Caco-2 (cell line): ENCODE measurements around the gene GRIA4. TPM values are rescaled to one million over a fixed set of nuclear protein-coding genes. Genes with fewer than 3 reads are reported as not detected.

Source experiments
- BruUV-seq: library from RNA; stranded (reverse); fragments of 400-500 nt; replicated peaks from 2 replicates; lab custom pipeline; 2021; lab: Mats Ljungman, UMichigan
- CTCF ChIA-PET: fragments of 300-600 bp; sonication (Branson Sonifier 250); formaldehyde crosslinking; loops from one replicate; lab custom pipeline; 2022; ENCODE audit warnings: antibody characterized with exemption; lab: Charles Lee
- POLR2A ChIA-PET: fragments of 300-600 bp; sonication (Branson Sonifier 250); formaldehyde crosslinking; loops from one replicate; lab custom pipeline; 2022; ENCODE audit warnings: antibody characterized with exemption; lab: Charles Lee
- DNase-seq, 2 experiments: peaks; one replicate each; pipeline versions ENCODE4 v3.0.0 to v3.0.0-alpha.2; 2020 to 2022
- H3K27me3 ChIP-seq: replicated peaks from 2 replicates; pipeline ENCODE4 v1.6.0; 2011; ENCODE audit warnings: low read length; ENCODE audit not compliant: control insufficient read depth, insufficient read depth
- H3K36me3 ChIP-seq: 2 replicates; pipeline ENCODE4 v1.5.1; 2011; ENCODE audit warnings: low read length; ENCODE audit not compliant: control insufficient read depth, insufficient read depth
- H3K4me1 ChIP-seq: fragments of 250-450 bp; sonication (Bioruptor Pico); 2 replicates; pipeline ENCODE4 v1.5.1; 2020; ENCODE audit warnings: mild to moderate bottlenecking
- H3K4me3 ChIP-seq: 2 replicates; pipeline ENCODE4 v1.5.1; 2011; ENCODE audit warnings: low read depth, mild to moderate bottlenecking, control low read depth, low read length
- H3K9me3 ChIP-seq: fragments of 250-450 bp; sonication (Bioruptor Pico); 2 replicates; pipeline ENCODE4 v1.5.1; 2020; ENCODE audit warnings: mild to moderate bottlenecking, moderate library complexity
- H3K27ac Mint-ChIP-seq: one replicate; pipeline ENCODE4 v1.8.0; 2022; ENCODE audit warnings: mixed read lengths; ENCODE audit not compliant: unreplicated experiment
- H3K27me3 Mint-ChIP-seq: one replicate; pipeline ENCODE4 v1.8.0; 2022; ENCODE audit warnings: mixed read lengths; ENCODE audit not compliant: insufficient read depth, unreplicated experiment
- H3K36me3 Mint-ChIP-seq: one replicate; pipeline ENCODE4 v1.8.0; 2022; ENCODE audit warnings: mild to moderate bottlenecking, mixed read lengths; ENCODE audit not compliant: insufficient read depth, unreplicated experiment
- H3K4me1 Mint-ChIP-seq: one replicate; pipeline ENCODE4 v1.8.0; 2022; ENCODE audit warnings: low read depth, mixed read lengths; ENCODE audit not compliant: unreplicated experiment
- H3K4me3 Mint-ChIP-seq: one replicate; pipeline ENCODE4 v1.8.0; 2022; ENCODE audit warnings: mild to moderate bottlenecking, moderate library complexity, mixed read lengths; ENCODE audit not compliant: unreplicated experiment
- H3K9me3 Mint-ChIP-seq: one replicate; pipeline ENCODE4 v1.8.0; 2022; ENCODE audit warnings: mixed read lengths; ENCODE audit not compliant: unreplicated experiment
- intact Hi-C: fragments of 100-400 bp; cut with micrococcal nuclease; formaldehyde crosslinking; loops from one replicate; pipeline ENCODE4 v1.10.0; 2022; ENCODE audit not compliant: unreplicated experiment
- total RNA-seq: library from RNA; stranded (reverse); gene quantifications from 2 replicates; pipeline ENCODE4 v1.2.3, GENCODE V29; 2022
- TF ChIP-seq, protein P1 (sequence below), 2 experiments: fragments of 200-600 bp in 1 of 2; IDR thresholded peaks; 1 replicate in 1 of 2; 2 replicates in 1 of 2; pipeline versions ENCODE4 v1.5.1 to v1.8.0; 2011 to 2022; ENCODE audit warnings: antibody characterized with exemption in 1 of 2, control low read depth in 1 of 2, inconsistent platforms in 1 of 2, low read depth in 1 of 2, low read length in 1 of 2, mild to moderate bottlenecking in 1 of 2, moderate library complexity in 1 of 2; ENCODE audit not compliant: insufficient read depth in 1 of 2, severe bottlenecking in 1 of 2, unreplicated experiment in 1 of 2

The GRIA4 gene
- total RNA-seq, 1 experiment from 2014 or later = not detected

DNA sequence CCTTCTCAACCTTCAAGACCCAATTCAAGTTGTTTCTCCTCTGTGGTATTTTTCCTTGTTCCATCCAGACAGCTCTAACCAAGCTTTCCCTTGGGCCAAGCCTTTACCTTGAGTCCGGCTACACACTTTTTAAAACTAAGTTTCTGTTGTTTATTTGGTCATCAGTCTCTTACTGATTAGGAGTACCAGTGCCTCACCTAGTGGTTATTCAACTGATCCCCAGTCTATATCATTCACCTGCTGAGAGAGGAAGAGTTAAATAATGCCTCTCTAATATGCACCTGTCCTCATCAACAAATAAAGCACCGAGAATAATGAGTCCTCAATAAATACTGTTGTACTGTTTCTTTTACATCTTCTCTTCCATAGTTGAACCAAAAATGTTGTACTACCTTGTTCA, 251.4 kb downstream of the GRIA4 start:
- BruUV-seq = no TSS peak

DNA sequence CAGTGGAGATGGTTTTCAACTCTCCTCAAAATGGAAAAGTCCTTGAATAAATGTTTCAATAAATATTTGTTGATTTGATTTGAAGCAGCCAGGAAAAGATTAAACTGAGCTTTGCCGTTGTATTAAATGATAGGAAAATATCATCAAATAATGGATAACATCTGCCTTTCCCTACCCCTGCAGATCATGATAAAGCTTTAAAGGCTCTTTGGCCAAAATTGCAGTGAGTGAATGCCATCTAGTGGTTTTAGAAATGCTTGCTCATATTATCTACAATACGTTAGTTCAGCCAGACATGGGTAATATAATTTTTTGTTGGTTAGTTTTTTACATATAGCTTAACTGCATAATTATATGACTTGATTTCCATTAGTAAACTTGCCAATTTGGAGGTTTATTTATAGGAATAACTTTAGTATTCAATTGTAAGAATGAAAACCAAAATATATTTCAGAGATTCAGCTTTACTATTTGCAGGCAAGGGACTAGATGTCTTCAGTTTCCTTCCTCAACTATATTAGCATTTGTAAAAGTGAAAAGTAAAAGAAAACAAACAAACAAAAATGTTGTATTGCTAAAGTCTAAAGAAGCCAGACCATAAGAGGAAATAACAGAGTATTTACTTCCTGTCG, 253.0 kb downstream of the GRIA4 start:
- no peaks in the 10 kb centered on the region for H3K4me1 Mint-ChIP-seq
- Histone ChIP-seq H3K9me3 (no peaks in the 10 kb centered on the region), H3K4me3 (no peak overlapping the region), H3K27me3 (no peaks in the 10 kb centered on the region), H3K4me1 (no peaks in the 10 kb centered on the region), H3K36me3 (no peaks in the 10 kb centered on the region)
- TF ChIP-seq, protein P1, sequence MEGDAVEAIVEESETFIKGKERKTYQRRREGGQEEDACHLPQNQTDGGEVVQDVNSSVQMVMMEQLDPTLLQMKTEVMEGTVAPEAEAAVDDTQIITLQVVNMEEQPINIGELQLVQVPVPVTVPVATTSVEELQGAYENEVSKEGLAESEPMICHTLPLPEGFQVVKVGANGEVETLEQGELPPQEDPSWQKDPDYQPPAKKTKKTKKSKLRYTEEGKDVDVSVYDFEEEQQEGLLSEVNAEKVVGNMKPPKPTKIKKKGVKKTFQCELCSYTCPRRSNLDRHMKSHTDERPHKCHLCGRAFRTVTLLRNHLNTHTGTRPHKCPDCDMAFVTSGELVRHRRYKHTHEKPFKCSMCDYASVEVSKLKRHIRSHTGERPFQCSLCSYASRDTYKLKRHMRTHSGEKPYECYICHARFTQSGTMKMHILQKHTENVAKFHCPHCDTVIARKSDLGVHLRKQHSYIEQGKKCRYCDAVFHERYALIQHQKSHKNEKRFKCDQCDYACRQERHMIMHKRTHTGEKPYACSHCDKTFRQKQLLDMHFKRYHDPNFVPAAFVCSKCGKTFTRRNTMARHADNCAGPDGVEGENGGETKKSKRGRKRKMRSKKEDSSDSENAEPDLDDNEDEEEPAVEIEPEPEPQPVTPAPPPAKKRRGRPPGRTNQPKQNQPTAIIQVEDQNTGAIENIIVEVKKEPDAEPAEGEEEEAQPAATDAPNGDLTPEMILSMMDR (IDR thresholded peaks at IDR 0.05; ENCODE audit: insufficient read depth in 1 of 2, low read depth in 1 of 2, low read length in 1 of 2, severe bottlenecking in 1 of 2, unreplicated experiment in 1 of 2) = peak; percentile 77 to 84
- no peak overlapping the region for H3K4me3 Mint-ChIP-seq
- no TSS peak for BruUV-seq
- CTCF ChIA-PET = interaction anchor here (0.8 kb wide), 1 partner anchor 1253 kb away, joined by 3 read pairs; no protein-coding TSS in a partner anchor
- intact Hi-C loops = loop anchor here (1.0 to 10.0 kb wide), 9 partner anchors 254 to 1936 kb away; no protein-coding TSS in a partner anchor
- H3K9me3 Mint-ChIP-seq = no peaks in the 10 kb centered on the region
- no peak overlapping the region for H3K27ac Mint-ChIP-seq
- DNase-seq = peak in 1 of 2 experiments; percentile 50
- H3K27me3 Mint-ChIP-seq = peaks cover 2% of the 10 kb centered on the region
- POLR2A ChIA-PET = no interaction called here
- H3K36me3 Mint-ChIP-seq = no peaks in the 10 kb centered on the region

More for the DNA sequence above, 251.4 kb downstream of the GRIA4 start:
- POLR2A ChIA-PET = no interaction called here
- TF ChIP-seq, protein P1 (IDR thresholded peaks at IDR 0.05; ENCODE audit: insufficient read depth in 1 of 2, low read depth in 1 of 2, low read length in 1 of 2, severe bottlenecking in 1 of 2, unreplicated experiment in 1 of 2) = peak in 1 of 2 experiments; percentile 7
- Histone ChIP-seq H3K36me3 (no peaks in the 10 kb centered on the region), H3K4me3 (no peak overlapping the region), H3K4me1 (no peaks in the 10 kb centered on the region), H3K9me3 (no peaks in the 10 kb centered on the region), H3K27me3 (no peaks in the 10 kb centered on the region)
- Mint-ChIP-seq H3K36me3 (no peaks in the 10 kb centered on the region), H3K4me3 (no peak overlapping the region), H3K27ac (no peak overlapping the region), H3K27me3 (peaks cover 6% of the 10 kb centered on the region), H3K9me3 (no peaks in the 10 kb centered on the region), H3K4me1 (no peaks in the 10 kb centered on the region)
- intact Hi-C loops = loop anchor here (5.0 to 10.0 kb wide), 5 partner anchors 496 to 1934 kb away; no protein-coding TSS in a partner anchor
- CTCF ChIA-PET = no interaction called here
- no peak for DNase-seq

DNA sequence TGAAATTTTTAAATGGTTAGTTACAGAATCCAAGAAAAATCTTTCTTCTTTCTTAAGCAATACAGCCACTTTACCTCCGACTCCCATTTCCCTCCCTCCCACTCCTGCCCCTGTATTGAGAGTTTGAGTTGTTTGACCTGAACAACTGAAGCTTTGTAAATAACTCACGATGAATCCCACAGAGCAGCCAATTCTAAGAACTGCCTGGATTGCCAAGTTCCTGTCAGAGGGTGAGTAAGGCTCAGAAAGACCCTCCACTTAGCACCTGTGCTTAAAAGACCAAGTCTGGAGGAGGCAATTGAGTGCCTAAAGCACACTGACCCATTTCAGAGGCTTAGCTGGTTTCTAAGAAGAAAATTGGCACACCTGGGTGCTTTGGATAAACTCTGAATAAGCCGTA, 253.7 kb downstream of the GRIA4 start:
- Mint-ChIP-seq H3K4me1 (no peaks in the 10 kb centered on the region), H3K9me3 (no peaks in the 10 kb centered on the region), H3K27me3 (peaks cover 2% of the 10 kb centered on the region), H3K27ac (no peak overlapping the region), H3K4me3 (no peak overlapping the region), H3K36me3 (no peaks in the 10 kb centered on the region)
- H3K36me3 ChIP-seq = no peaks in the 10 kb centered on the region
- no peak for DNase-seq
- H3K27me3 ChIP-seq = no peaks in the 10 kb centered on the region
- H3K4me1 ChIP-seq = no peaks in the 10 kb centered on the region
- TF ChIP-seq, protein P1 (IDR thresholded peaks at IDR 0.05; ENCODE audit: insufficient read depth in 1 of 2, low read depth in 1 of 2, low read length in 1 of 2, severe bottlenecking in 1 of 2, unreplicated experiment in 1 of 2) = no peak
- H3K9me3 ChIP-seq = no peaks in the 10 kb centered on the region
- CTCF ChIA-PET = interaction anchor here (0.8 kb wide), 1 partner anchor 1254 kb away, joined by 3 read pairs; no protein-coding TSS in a partner anchor
- H3K4me3 ChIP-seq = no peak overlapping the region
- intact Hi-C loops = loop anchor here (1.0 to 10.0 kb wide), 7 partner anchors 499 to 1936 kb away; no protein-coding TSS in a partner anchor
- no TSS peak for BruUV-seq
- POLR2A ChIA-PET = no interaction called here
